Epithelial cell of prostate (primary cell): ENCODE results near the gene CORIN.

ENCODE experiments used
- DNase-seq: peaks from one replicate; pipeline ENCODE4 v3.0.0-alpha.2; 2011; ENCODE audit warnings: low read depth, low spot score
- H3K27ac ChIP-seq: fragments of 450-650 bp; 2 replicates; pipeline ENCODE4 v1.5.1; 2017; ENCODE audit warnings: mild to moderate bottlenecking

The CORIN gene

DNA sequence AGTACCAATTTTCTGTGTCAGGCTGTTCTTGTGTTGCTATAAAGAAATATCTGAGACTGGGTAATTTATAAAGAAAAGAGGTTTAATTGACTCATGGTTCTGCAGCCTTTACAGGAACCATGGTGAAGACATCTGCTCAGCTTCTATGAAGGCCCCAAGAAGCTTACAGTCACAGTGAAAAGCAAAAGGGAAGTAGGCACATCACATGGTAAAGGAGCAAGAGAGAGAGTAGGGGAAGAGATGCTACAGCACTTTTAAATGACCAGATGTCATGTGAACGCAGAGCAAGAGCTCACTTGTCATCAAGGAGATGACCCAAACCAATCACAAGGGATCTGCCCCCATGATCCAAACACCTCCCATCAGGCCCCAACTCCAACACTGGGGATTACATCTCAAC is 178.5 kb downstream of the CORIN start:
- DNase-seq = no peak
- H3K27ac ChIP-seq = no peak overlapping the region

DNA sequence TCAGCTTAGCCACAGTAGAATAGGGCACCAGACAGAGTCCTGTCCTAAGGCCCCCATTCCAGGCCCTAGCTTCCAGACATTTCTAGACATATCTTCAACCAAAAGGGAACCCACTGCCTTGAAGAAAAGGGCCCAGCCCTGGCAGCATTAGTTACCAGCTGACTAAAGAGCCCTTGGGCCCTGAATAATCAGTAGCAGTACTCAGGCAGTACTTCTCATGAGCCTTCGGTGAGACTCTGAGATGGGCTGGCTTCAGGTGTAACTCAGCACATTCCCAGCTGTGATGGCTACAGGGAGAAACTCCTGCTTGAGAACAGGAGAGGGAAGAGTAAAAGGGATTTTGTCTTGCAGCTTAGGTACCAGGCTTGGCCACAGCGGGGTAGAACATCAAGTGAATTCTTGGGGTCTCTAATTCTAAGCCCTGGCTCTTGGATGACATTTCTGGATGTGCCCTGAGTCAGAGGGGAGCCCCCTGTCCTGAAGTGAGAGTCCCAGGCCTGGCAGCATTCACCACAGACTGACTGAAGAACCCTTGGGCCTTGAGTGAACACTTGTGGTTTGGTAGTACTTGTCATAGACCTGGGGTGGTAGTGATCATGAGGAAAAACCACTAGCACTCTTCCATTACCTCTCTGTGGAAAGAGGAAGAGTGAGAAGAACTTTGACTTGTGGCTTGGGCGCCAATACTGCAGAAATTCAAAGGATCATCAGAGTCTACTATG is 182.7 kb downstream of the CORIN start:
- DNase-seq = no peak
- no peak overlapping the region for H3K27ac ChIP-seq

DNA sequence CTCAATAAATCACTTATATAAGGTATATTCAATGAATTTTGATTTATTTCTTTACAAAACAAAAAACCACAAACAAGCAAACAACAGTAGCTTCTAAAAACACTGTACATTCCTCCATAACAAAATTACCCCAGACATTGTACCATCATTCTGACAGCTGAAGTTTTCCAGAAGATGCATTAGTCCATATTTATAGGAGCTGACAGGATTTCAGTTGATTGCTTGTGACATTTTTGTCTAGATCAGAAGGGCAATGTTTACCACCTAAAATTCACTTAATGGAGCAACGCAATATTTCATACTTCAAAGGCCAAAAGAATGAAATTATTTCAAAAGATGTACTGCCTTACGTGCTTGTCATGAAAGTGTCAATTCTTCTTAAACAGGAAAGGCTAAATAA is 185.8 kb downstream of the CORIN start:
- no peak for DNase-seq
- no peak overlapping the region for H3K27ac ChIP-seq

DNA sequence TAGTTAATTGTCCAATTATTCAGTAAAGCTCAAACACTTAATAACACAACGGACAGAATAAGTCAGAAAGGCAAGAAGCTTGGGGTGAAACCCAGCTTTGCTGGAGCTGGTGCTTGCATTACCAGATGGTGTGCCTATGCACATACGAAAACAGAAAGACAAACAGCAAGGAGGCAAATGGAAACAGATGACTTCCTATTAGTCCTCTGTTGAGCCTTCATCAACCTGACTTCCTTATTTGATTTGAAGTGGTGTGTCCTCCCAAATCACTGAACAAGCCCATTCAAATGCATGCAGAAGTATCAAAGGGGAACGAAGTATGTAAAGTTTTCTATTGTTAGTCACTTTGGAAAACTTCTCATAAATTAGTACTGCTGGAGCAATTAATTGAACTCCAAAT is 186.6 kb downstream of the CORIN start:
- no peak overlapping the region for H3K27ac ChIP-seq
- no peak for DNase-seq

DNA sequence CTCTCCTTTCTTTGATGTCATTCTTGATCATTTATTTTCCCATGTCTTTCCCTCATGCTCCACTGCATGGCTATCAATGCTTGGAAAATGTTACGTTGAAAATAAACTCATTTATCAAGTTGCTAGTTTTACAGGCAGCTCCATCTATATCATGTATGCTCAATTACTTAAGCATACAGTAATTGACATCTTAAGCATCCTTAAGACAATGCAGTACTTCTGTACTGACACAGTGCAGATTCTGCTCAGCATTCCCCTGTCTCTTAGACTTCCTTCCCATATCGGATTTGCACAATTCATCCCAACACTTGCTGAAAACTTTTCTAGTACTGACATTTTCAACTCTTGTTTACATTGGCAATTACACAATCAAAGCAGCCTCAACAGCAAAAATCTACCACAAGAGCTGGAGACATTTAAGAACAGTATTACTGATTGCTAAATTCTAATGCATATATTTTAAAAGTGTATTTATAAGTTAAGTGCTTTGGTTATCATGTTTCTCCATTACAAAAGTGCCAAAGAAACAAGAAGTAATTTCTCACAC is 187.2 kb downstream of the CORIN start:
- H3K27ac ChIP-seq = no peak overlapping the region
- no peak for DNase-seq

DNA sequence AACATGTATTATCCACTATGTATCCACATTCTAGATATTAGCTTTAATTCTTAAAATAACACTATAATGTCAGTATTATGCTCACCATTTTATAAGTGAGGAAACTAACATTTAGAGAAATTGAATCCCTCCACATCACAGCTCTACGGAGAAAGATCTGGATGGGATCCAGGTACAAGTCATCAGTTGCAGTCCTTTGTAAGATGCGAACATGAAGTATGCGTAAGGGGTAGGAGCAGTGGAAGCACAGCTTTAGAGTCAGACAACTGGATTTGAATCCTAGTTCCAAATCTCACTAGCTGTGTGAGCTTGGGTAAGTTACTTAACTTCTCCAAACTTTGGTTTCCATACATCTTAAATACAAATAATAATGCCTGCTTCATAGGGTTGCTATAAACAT is 190.3 kb downstream of the CORIN start:
- no peak for DNase-seq

DNA sequence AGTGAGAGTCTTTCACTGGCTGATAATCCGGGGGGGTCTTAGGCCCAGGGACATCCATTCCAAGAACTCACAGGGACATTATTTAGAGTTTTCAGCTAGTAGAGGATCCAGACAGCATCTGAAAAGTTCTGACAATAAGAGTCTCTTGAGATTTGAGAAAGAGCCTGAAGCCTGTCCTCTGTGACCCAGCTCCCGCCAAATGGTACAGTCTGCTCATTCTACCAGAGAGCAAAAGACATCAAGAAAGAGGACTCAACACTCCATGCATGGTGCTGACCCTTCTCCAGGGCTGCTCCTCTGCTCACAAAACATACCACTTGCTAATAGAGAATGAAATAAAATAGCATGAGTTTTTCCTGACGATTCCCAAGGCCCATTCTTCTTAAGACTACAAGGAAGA is 190.8 kb downstream of the CORIN start:
- no peak overlapping the region for H3K27ac ChIP-seq
- no peak for DNase-seq

More for the DNA sequence above, 190.3 kb downstream of the CORIN start:
- H3K27ac ChIP-seq = no peak overlapping the region

DNA sequence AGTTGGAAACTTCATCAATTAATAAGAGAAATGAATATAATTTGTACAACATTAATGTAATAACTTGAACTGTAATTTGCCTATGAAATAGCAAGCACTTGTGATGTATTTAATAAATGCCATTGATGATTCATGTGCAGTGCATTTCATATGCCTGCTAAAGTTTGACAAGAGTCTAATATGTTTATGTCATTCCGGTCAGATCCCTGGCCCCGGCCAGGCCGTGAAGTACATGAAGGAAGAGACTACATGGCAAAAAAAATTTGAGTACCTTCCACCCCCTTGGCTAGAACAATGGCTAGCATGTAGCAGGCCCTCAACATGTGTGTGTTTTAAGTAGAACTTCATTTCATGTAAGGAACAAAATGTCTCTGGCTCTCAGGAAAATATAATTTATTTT is 191.5 kb downstream of the CORIN start:
- no peak overlapping the region for H3K27ac ChIP-seq
- no peak for DNase-seq

DNA sequence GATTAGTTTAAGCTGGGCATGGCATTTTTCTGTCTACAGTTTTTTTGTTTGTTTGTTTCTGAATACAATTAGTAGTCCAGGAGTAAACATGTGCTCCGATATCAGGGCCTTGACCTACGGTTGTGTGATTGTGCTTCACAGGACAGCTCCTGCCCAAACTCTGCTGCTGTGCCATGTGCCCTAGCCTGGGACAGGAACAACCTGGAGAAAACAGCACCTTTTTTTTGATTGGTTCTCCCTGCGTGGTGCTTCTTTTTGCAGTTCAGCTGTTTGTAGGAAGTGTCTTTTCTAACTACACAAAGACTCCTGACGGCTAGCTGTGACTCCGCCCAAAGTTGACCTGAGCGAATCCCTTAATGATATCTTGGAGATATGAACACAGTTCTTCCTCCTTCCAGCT is 194.0 kb downstream of the CORIN start:
- DNase-seq = no peak
- no peak overlapping the region for H3K27ac ChIP-seq

DNA sequence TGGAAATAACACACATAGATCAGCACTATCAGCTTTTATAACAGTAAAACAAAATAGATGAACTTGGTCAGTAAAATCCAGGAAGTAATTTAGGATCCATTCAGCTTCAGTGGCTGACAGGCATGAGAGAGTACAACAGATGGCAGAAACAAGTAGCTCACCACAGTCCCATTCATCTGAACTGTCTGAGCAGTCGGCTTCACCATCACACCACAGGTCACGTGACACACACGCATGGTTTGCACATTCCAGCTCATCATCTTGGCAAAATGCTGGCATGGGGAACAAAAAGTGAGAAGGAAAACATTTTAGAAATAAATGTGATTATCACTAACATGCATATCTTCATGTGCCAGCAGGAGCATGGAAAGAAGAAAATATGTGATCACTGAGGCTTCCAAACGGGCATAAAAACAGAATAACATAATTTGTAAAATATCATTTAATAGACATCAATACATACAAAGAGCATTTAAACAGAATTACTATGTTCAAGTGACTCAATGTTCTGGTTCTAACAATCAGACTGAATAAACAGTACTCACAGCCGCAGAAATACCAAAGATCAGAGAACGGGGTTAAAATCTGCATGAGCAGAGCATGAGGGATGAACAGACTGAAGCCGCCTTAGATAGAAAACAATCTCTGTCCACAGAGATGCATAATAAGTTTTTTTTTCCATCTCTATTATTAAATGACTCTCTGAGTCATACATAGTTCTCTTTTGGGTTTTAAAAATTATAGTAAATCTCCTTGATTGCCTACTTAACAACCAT is 194.7 kb downstream of the CORIN start:
- H3K27ac ChIP-seq = no peak overlapping the region
- no peak for DNase-seq

DNA sequence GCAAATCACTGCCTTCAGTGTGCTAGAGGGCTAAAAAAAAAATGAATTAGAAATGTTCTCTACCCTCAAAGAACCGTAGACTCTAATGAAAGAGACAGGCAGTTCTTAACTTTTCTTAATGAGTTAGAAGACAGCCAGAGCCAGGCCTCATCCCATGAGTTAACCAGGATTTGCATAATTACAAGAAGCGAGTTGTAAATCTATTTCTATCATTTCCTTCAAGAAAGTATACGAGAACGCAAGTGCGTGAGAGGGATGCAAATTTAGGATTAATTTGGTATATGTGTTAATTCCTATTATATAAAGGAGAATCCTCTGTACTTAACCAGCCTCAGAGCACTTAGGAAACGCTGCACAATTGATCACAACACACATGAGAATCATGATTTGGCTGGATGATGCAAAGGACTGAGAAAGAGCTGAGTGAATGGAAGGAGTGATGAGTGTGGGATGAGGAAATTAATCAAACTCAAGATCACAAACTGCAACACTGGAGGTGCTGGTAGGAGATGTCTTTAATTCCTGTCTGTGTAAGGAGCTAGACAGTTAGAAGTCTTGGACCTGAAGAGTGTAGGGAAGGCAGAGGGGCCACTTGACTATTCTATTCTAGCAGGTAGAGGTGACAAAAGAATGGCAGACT is 195.6 kb downstream of the CORIN start:
- DNase-seq = no peak
- no peak overlapping the region for H3K27ac ChIP-seq

DNA sequence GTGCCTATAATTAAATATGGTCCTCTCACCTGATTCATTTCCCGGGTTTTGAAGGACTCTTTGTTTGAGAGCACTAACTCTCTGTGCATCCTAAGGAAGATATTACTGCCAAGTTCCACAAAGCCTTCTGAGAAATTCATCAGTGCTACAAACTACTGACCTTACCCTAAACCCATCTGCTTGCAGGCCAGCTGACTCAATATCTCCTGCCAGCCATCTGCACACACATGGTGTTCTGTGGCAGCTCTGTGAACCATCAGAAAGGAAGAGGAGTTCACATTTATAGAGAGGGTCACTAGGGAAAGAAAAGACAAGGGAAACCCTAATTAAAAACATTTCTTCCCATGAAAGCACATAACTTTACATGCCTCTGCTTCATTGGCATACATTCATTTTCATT is 196.1 kb downstream of the CORIN start:
- no peak overlapping the region for H3K27ac ChIP-seq
- no peak for DNase-seq

DNA sequence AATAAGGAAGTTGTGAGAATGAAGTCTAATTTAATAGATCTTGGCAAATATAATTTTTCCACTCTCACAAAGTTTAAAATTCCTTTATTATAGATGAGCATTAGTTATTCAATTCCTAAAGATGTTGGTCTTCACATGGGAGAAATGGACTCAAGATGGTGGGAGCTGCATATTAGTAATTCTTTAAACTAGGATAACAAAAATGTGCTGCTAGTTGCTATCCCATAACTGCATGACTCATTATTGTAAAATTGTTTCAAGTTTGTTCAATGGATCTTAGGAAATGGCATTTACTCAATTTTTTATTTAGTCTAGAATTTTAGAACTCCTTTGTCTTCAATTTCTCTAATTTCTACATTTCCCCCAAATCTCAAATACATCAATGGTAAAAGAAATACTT is 197.0 kb downstream of the CORIN start:
- no peak for DNase-seq
- H3K27ac ChIP-seq = no peak overlapping the region

DNA sequence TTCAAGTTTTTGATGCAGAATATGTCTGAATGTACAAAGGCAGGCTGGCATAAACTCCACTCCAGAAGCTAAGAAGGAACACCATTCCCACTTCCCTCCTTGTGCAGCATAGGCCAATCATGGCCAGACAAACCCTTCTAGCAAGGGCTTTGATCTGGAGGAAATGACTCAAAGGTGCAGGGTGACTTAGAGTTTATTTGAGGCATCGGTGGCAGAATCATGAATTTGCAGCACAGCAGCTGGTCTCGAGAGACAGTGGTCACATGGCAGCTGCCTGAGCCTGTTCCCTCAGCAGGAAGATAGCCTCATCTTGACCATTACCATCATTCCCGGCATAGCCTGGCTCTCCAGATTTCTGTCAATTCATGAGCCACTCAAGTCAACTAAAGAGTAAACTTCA is 198.3 kb downstream of the CORIN start:
- DNase-seq = no peak
- H3K27ac ChIP-seq = no peak overlapping the region

DNA sequence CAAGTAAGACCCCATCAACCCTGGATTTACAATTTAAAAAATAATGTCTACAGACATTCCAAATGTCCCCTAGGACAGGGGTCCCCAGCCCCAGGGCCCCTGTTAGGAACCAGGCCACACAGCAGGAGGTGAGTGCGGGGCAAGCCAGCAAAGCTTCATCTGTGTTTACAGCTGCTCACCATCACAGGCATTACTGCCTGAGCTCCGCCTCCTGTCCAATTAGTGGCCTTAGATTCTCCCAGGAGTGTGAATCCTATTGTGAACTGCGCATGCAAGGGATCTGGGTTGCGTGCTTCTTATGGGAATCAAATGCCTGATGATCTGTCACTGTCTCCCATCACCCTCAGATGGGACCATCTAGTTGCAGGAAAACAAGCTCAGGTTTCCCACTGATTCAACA is 206.7 kb downstream of the CORIN start:
- DNase-seq = no peak
- H3K27ac ChIP-seq = no peak overlapping the region

DNA sequence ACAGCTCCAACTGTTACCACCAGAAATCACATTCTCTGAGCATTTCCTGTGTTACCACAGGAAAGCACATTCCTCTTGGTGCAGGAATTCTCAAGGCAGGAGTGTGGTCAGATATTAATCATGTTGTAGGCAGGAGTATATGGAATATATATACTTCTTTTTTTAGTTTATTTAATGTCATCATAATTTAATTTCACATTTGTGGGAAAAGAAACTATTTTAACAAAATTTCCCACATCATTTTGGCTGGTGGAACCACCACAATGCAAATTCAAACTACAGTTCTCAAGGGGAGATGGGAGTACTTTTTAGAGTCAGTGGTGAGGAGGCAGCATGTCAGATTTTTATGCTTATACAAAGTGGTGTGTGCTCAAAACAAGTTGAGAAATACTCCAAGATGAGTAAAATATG is 213.8 kb downstream of the CORIN start:
- no peak overlapping the region for H3K27ac ChIP-seq
- DNase-seq = no peak

DNA sequence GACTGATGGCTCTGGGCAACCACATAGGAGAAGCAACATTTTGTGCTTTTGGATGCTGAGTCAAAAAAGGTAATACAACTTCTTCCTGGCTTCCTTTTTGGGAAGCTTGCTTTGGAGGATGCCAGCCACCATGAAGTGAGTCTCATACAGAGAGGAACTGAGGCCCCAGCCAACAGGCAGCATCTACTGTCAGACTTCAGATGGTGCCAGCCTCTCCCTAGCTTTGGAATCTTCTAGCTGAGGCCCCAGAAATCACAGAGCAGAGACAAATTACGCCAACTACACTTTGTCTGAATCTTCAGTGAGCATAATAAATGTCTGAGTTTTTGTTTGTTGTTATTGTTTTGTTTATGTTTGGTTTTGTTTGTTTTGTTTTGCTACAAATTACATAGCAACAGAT is 216.7 kb downstream of the CORIN start:
- H3K27ac ChIP-seq = no peak overlapping the region
- no peak for DNase-seq

DNA sequence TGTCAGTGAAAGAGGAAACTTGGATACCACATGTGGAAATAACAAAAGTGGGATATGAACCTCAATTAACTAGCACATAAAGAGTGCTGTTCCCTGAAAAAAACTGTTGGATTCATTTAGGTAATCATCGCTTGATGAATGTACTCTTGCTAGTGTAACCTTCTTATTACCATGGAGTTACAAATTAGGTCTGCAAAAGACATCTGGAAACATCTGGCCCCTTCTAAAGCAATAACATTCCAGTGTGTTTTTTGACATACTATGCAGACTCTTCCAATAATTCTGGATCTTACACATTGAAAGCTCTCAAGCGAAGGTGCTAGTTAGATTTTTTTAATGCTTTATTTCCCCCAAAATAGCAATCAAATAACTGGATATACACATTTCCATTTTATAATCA is 218.2 kb downstream of the CORIN start:
- DNase-seq = no peak
- no peak overlapping the region for H3K27ac ChIP-seq

DNA sequence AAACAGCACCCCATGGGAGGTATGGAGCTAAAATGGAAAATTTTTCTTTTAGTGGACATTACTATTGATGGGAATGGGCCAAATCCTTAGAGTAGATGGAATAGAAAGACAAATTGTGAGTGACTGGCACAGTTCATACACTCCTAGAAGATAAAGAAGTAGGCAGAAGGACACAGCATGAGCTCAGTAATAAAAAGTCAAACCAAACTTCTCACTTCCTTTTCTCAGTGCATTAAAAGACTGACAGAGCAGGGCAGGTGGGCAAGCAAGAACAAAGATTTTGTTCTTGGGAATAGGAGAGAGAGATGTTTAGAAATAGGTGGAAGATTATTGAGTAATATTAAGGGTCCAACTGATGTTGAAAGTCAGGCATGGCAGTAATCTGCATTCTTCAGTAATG is 220.3 kb downstream of the CORIN start:
- H3K27ac ChIP-seq = no peak overlapping the region
- no peak for DNase-seq

DNA sequence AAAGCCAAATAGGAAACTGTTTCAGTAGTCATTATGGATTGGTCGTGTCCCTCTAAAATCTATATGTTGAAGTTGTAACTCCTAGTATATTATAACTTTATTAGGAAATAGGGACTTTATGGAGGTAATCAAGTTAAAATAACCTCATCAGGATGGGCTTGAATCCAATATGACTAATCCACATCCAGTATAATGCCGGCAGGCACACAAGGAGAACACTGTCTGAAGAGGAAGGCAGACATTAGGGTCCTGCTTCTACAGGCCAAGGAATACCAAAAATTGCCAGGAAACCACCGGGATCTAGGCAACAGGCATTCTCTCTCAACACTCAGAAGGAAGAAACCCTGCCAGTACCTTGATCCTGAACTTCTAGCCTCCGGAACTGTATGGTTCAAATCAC is 222.5 kb downstream of the CORIN start:
- DNase-seq = no peak

More for the DNA sequence above, 222.5 kb downstream of the CORIN start:
- H3K27ac ChIP-seq = no peak overlapping the region
